Stimulated activated CD4-positive, alpha-beta T cell treated with anti-CD3 and anti-CD28 coated beads, Interleukin-1b, Interleukin-23, amount 100 ng/mL, for 24 hours (primary cell): ENCODE results near the gene CCL2.

Experiments used
- DNase-seq, 4 experiments: peaks; one replicate each; pipeline ENCODE4 v3.0.0-alpha.2; 2020; ENCODE audit warnings: low read depth in 4 of 4, low spot score in 1 of 4

Gene CCL2

GRCh38 chr17:34237458-34237857 lies 17.6 kb upstream of the CCL2 start:
- no peak for DNase-seq

GRCh38 chr17:34241062-34241461 lies 14.0 kb upstream of the CCL2 start:
- no peak for DNase-seq

GRCh38 chr17:34242587-34243363 lies 12.3 kb upstream of the CCL2 start:
- DNase-seq, result no peak

GRCh38 chr17:34243364-34244320 lies 11.4 kb upstream of the CCL2 start:
- no peak for DNase-seq

- DNase-seq, result no peak
Observed at GRCh38 chr17:34245351-34245905, 9.7 kb upstream of the CCL2 start.

- no peak for DNase-seq
Observed at GRCh38 chr17:34246446-34246845, 8.6 kb upstream of the CCL2 start.

GRCh38 chr17:34246881-34247280 lies 8.2 kb upstream of the CCL2 start:
- DNase-seq, result no peak

- DNase-seq, result no peak
Observed at GRCh38 chr17:34248511-34249024, 6.5 kb upstream of the CCL2 start.

GRCh38 chr17:34249061-34249460 lies 6.0 kb upstream of the CCL2 start:
- DNase-seq, result no peak

GRCh38 chr17:34249478-34249877 lies 5.6 kb upstream of the CCL2 start:
- DNase-seq, result no peak

GRCh38 chr17:34251186-34251585 lies 3.9 kb upstream of the CCL2 start:
- DNase-seq, result no peak

- no peak for DNase-seq
Observed at GRCh38 chr17:34252095-34252443, 3.0 kb upstream of the CCL2 start.

GRCh38 chr17:34252444-34253138 lies 2.5 kb upstream of the CCL2 start:
- no peak for DNase-seq

- DNase-seq, result no peak
Observed at GRCh38 chr17:34253139-34253525, 2.0 kb upstream of the CCL2 start.

GRCh38 chr17:34254146-34254545 lies 939 bp upstream of the CCL2 start:
- DNase-seq, result no peak

- no peak for DNase-seq
Observed at GRCh38 chr17:34255381-34255732, 272 bp downstream of the CCL2 start.

GRCh38 chr17:34255841-34256240 lies 756 bp downstream of the CCL2 start:
- no peak for DNase-seq

GRCh38 chr17:34257299-34257985 lies 2.4 kb downstream of the CCL2 start:
- no peak for DNase-seq

GRCh38 chr17:34257986-34258326 lies 2.9 kb downstream of the CCL2 start:
- no peak for DNase-seq

- DNase-seq, result no peak
Observed at GRCh38 chr17:34259146-34259545, 4.1 kb downstream of the CCL2 start.

- DNase-seq, result no peak
Observed at GRCh38 chr17:34260861-34261260, 5.8 kb downstream of the CCL2 start.
